GM18526 (cell line): ENCODE results near the gene SNTG2.

Source experiments
- POLR2A ChIP-seq: IDR thresholded peaks from 3 replicates; pipeline ENCODE4 v1.6.1; 2011; ENCODE audit not compliant: insufficient read length; ENCODE audit errors: extremely low read depth

The SNTG2 gene

DNA sequence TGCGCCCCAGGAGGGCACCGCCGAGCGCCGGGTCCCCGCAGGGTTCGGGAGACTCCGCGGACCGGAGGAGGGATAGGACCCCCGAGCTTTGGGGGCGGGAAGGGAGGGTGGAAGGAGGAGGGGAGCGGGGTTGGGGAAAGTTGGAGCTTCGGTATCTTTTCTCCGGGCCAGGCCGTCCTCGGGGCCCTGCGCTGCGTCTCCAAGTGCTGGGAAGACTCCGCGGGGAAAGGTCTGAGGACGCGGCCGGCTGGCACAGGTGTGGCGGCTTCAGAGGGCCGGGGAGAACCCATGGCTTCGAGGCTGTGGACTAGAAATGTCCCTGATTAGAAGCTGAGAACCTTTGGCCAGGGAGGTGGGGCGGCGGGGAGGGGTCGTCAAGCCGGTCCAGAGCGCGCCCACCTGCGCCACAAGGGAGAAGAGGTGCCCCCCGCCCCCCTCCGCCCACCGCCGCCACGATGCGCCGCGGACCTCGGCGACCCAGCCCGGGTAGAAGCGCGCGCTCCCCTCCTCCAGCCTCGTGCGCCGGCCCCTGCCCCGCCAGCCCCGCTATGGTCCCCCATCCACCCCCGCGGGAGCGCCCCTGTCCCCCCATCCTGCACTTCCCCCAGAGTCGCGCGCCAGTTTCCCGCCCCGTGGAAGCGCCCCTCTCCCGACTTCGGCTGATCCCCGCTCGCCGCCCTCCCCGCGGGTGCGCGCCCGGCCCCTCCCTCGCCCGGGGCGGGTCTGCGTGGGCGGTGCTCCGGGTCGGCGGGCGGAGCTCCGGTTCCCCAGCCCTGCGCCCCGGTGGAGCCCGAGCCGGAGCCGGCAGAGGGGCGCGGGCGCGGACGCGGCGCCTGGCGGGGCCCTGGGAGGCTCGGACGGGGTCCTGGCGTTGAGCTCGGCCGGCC lies at the start of gene SNTG2:
SNTG2 (plus strand) TSS at position 770 of the 887 bp plus-strand sequence. CDS start 148 bp downstream, outside the sequence.
- no peak for TF ChIP-seq POLR2A

DNA sequence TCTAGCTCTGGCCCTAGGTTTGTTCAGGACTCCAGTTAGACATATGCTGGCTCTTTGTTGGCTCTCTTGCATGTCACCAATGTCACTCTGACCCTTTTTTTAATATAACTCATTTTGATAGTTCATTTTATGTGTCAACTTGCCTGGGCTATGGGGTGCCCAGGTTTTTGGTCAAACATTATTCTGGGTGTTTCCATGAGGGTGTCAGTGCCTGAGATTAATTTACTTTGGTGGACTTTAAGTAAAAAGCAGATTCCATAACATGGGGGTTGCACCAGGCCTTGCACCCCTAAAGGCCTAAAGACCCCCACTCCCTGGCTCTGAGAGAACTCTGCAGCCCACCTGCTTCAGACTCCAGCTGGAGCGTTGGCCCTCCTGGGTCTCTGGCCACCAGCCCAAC lies 48.1 kb upstream of the SNTG2 start:
- no peak for TF ChIP-seq POLR2A

DNA sequence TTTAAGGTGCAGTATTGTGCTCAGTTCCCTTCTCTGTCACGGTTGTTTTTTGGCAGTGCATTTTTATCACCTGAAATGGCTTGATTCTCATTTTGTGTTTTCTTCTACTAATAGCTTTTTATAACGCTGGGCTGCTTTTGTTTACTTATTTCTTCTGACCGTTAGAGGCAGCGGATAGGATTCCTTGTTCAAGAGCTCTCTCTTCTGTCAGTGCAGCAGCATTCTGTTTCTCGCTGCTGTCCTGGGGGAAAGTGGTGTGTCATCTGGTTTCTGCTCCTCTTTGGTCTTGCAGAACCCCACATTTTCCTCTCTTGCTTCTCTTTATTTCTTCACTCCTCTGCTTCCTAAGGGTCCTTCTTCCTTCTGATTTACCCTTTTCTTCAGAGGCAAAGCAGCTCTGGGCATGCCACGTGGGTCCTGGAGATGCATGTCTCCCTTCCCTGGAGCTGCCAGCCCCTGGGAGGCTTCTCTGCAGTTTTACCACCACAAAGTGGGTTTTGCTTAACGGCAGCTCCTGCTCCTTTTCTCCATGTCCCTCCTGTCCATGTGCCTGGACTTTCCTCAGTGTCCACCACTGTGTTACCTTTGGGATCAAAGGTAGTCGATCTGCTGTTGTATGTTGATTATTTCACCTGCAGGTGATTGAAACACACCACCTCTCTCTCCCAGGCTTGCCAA lies 47.3 kb upstream of the SNTG2 start:
- TF ChIP-seq POLR2A: no peak

- TF ChIP-seq POLR2A: no peak
Measured at GRCh38 chr2:904246-905024, 46.2 kb upstream of the SNTG2 start.

DNA sequence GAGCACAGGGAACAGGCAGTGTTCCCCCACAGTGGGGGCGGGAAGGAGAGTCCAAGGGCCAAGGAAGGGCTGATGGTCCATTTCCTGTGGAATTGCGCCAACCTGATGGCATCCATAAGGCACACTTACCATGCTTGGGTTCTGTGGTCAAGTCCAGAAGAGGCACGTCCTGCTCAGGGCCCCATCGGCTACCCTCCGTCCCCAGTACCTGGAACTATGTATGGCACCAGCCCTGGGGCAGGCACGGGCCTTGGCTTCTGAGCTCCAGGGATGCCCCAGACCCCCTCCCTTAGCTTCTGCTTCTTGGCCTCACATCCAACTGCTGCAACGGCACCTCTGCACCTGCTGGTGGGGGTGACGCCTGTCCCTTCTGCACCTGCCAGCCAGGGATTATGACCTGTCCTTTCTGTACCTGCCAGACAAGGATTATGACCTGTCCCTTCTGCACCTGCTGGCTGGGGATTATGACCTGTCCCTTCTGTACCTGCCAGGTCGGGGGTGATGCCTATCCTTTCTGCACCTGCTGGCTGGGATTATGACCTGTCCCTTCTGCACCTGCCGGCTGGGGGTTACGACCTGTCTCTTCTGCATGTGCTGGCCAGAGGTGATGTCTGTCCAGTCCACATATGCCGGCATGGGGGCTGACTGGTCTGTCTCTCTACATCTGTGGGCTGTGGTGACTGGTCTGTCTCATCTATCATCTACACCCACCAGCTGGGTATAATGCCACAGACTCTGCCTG lies 45.4 kb upstream of the SNTG2 start:
- no peak for TF ChIP-seq POLR2A

DNA sequence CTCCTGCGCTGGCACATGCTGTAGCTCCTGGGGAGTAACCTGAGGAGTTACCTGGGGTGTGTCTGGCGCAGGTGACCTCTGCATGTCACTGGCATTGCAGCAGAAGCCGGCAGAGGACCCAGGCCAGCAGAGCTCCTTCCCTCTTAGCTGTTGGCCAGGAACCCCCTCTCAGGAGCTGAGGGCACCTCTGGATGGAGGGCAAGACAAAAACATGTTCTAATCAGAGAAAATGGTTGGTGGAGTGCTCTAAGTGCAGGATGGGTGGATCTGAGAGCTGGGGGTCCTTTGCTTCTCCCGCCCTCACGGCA lies 44.9 kb upstream of the SNTG2 start:
- no peak for TF ChIP-seq POLR2A

DNA sequence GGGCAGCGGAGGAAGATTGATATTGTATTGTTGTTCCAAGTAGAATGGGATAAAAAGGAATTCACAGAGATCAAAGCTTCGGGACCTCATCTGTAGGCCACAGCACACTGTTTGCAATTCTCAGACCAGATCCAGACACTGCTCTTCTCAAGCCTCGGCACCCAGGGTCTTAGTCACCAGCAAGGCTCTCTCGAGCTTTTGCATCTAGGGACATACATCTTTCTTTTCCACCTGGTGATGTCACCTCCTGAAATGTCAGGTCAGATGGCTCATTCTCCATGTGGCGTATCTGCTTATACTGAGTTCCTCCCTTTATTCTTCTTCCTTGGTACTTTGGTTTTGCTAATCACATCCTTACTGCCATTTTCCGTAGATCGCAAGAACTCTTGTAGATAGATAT lies 42.9 kb upstream of the SNTG2 start:
- TF ChIP-seq POLR2A: no peak

GRCh38 chr2:908568-908967 lies 42.1 kb upstream of the SNTG2 start:
- TF ChIP-seq POLR2A: no peak

DNA sequence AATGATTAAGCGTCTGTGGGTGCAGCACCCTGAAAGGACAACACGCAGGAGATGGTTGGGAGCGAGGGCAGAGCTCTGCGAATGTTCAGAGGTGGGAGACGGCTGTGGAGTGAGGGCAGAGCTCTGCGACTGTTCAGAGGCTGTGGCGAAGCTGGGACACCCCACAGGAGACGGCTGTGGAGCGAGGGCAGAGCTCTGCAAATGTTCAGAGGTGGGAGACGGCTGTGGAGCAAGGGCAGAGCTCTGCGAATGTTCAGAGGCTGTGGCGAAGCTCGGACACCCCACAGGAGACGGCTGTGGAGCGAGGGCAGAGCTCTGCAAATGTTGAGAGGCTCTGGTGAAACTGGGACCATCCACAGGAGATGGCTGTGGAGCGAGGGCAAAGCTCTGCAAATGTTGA lies 40.0 kb upstream of the SNTG2 start:
- TF ChIP-seq POLR2A: no peak

DNA sequence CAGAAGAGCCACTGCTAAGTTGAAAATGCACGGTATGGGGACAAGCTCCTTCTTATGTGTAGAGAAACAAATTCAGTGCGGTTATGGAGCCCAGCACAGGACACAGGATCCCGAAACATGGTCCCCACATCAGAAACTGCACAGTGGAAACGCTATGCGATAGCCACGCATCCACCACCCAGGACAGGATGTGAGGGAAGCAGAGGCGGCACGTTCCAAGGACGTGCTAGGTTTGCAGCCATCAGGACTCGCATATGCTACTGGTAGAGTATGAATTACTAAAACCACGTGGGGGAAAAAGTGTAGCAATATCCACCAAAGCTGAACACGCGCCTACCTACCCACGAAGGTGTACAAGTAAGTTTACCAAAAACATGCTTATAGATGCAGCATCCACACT lies 34.7 kb upstream of the SNTG2 start:
- no peak for TF ChIP-seq POLR2A

GRCh38 chr2:916935-917334 lies 33.7 kb upstream of the SNTG2 start:
- no peak for TF ChIP-seq POLR2A

DNA sequence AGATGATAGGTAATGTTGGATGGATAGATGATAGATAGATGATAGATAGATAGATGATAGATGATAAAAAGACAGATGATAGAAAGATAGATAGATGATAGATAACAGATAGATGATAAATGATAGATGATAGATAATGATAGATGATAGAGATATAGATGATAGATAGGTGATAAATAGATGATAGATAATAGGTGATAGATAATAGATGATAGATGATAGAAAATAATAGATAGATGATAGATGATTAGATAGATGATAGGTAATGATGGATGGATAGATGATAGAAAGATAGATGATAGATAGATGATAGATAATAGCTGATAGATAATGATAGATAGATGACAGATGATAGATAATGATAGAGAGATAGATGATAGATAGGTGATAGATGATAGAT lies 31.0 kb upstream of the SNTG2 start:
- no peak for TF ChIP-seq POLR2A

- no peak for TF ChIP-seq POLR2A
Measured at GRCh38 chr2:920573-920972, 30.1 kb upstream of the SNTG2 start.

DNA sequence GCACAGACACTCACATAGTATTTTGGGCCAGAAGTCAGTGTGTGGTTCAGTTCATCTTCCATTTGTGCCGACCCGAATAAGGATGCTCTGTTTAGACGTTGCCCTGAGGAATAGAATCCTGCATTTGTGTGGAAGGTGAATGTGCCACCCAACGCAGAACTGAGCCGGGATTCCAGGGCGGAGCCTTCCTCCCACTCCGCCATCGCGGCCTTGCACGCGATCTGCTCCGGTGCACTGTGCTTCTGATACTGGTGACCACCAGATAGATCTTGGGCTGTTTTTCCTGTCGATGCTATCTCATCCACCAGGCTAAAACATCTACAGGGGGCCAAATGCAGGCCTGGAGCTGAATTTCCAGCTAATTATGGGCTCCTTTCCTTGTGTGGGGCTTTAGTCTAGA lies 29.6 kb upstream of the SNTG2 start:
- no peak for TF ChIP-seq POLR2A

DNA sequence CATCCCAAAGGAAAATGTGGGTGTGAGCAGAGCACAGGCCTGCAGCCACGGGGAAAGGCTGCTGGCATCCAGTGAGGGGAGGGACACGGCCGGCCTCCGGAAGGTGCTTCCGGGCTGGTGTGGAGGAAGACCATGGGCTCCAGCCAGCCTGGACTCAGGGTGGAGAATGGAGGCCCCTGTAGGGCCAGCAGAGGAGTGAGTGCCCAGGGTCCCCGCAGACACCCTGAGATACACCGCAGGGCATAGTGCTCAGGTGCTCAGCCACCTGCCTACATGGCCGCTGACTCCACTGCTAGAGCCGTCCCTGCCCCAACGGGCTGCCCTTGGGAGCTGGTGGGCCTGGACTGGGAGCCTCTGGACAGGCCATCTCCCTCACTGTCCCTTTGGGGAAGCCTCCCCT lies 28.5 kb upstream of the SNTG2 start:
- no peak for TF ChIP-seq POLR2A
